ENCODE results near the gene LRRC8C. TPM values are rescaled to one million over a fixed set of nuclear protein-coding genes. Genes with fewer than 3 reads are reported as not detected.

LRRC8C gene
- total and polyA plus RNA-seq, 2 experiments from 2014 or later = 0.89 to 3.9 TPM

DNA sequence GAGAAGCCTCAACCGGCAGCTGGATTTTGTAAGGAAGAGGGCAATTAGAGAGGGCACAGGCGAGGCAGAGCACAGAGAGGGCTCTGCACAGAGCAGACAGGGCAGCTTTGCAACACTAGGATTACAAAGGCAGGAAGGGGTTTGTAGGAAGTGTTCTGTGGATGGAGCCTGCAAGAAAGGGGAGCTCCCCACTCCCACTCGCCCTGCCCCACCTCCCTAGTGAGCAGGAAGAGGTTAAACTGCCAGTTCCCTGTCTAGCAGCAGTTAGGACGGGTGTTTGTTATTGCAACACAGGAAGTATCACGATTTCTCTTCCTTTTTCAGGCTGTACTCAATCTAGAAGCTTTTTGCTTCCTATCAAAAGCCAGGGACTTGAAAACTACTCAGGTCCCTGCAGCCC is 124.6 kb downstream of the LRRC8C start:
- no peak overlapping the region for H3K4me2 ChIP-seq
- DNase-seq (ENCODE audit: low spot score) (no peak), ATAC-seq (peak; percentile 39; the same call in 1 of the 3 replicates)
- H3K27me3 ChIP-seq (ENCODE audit: insufficient read depth) = peaks cover 13% of the 10 kb centered on the region
- peak overlapping the region; percentile 90 for H2AFZ ChIP-seq
- Mint-ChIP-seq H3K27ac (no peak overlapping the region), H3K9me3 (peaks cover 3% of the 10 kb centered on the region; the same call in 2 of the 3 replicates), H3K4me1 (peaks cover 23% of the 10 kb centered on the region), H3K36me3 (ENCODE audit: low read depth) (peaks cover 2% of the 10 kb centered on the region; the same call in 1 of the 3 replicates), H3K27me3 (ENCODE audit: insufficient read depth, low read depth, poor library complexity) (peaks cover 10% of the 10 kb centered on the region), H3K4me3 (no peak overlapping the region; the same call in 2 of the 3 replicates)
- peaks cover 9% of the 10 kb centered on the region for H3K4me1 ChIP-seq (ENCODE audit: insufficient read depth)
- no peak overlapping the region for H3K27ac ChIP-seq (ENCODE audit: low read depth)
- no peak overlapping the region for H3K4me3 ChIP-seq
- H3F3A ChIP-seq (replicated peaks; ENCODE audit: low read depth) = 0 out of 2 replicates have a peak, but pooled peaks cover 3% of the 10 kb centered on the region
- no peaks in the 10 kb centered on the region for H4K20me1 ChIP-seq (replicated peaks; ENCODE audit: insufficient read depth)
- H3K79me2 ChIP-seq (replicated peaks; ENCODE audit: insufficient read depth) = no peaks in the 10 kb centered on the region
- no peaks in the 10 kb centered on the region for H3K36me3 ChIP-seq (ENCODE audit: insufficient read depth)
- no peaks in the 10 kb centered on the region for H3K9me2 ChIP-seq (ENCODE audit: insufficient read depth)
- TF ChIP-seq, protein P1, sequence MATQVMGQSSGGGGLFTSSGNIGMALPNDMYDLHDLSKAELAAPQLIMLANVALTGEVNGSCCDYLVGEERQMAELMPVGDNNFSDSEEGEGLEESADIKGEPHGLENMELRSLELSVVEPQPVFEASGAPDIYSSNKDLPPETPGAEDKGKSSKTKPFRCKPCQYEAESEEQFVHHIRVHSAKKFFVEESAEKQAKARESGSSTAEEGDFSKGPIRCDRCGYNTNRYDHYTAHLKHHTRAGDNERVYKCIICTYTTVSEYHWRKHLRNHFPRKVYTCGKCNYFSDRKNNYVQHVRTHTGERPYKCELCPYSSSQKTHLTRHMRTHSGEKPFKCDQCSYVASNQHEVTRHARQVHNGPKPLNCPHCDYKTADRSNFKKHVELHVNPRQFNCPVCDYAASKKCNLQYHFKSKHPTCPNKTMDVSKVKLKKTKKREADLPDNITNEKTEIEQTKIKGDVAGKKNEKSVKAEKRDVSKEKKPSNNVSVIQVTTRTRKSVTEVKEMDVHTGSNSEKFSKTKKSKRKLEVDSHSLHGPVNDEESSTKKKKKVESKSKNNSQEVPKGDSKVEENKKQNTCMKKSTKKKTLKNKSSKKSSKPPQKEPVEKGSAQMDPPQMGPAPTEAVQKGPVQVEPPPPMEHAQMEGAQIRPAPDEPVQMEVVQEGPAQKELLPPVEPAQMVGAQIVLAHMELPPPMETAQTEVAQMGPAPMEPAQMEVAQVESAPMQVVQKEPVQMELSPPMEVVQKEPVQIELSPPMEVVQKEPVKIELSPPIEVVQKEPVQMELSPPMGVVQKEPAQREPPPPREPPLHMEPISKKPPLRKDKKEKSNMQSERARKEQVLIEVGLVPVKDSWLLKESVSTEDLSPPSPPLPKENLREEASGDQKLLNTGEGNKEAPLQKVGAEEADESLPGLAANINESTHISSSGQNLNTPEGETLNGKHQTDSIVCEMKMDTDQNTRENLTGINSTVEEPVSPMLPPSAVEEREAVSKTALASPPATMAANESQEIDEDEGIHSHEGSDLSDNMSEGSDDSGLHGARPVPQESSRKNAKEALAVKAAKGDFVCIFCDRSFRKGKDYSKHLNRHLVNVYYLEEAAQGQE (IDR thresholded peaks at IDR 0.05; ENCODE audit: unreplicated experiment) = no peak
- TF ChIP-seq NANOG (IDR thresholded peaks at IDR 0.05; ENCODE audit: borderline replicate concordance) (no peak), POLR2AphosphoS5 (IDR thresholded peaks at IDR 0.05; ENCODE audit: low read depth) (no peak)

DNA sequence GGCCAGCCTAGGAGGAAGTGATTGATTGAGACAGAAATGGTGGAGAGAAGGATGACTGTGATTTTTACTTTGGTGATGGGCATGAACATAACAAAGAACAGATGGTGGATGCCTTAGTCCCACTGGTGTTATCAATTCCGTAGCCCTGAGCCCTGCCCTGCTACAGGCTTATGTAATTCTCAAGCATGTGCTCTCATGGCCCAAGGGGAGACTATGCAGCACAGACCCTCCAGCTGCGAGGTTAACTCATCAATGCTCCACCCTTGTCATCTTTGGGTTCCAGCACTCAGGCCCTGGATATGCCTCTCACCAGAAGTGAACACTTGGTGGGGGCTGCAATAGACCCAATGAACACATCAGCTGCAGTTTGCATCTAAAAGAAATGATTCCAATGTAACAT is 125.2 kb downstream of the LRRC8C start:
- H3K79me2 ChIP-seq (replicated peaks; ENCODE audit: insufficient read depth) = no peaks in the 10 kb centered on the region
- no peaks in the 10 kb centered on the region for H3K36me3 ChIP-seq (ENCODE audit: insufficient read depth)
- Mint-ChIP-seq H3K36me3 (ENCODE audit: low read depth) (peaks cover 2% of the 10 kb centered on the region; the same call in 1 of the 3 replicates), H3K4me1 (peaks cover 19% of the 10 kb centered on the region), H3K27ac (no peak overlapping the region), H3K4me3 (no peak overlapping the region), H3K27me3 (ENCODE audit: insufficient read depth, low read depth, poor library complexity) (peaks cover 10% of the 10 kb centered on the region), H3K9me3 (no peaks in the 10 kb centered on the region; the same call in 2 of the 3 replicates)
- no peak overlapping the region for H3K27ac ChIP-seq (ENCODE audit: low read depth)
- 0 out of 2 replicates have a peak, but pooled peaks cover 4% of the 10 kb centered on the region for H3F3A ChIP-seq (replicated peaks; ENCODE audit: low read depth)
- DNase-seq (ENCODE audit: low spot score) = no peak
- peak overlapping the region; percentile 90 for H2AFZ ChIP-seq
- no peaks in the 10 kb centered on the region for H3K9me2 ChIP-seq (ENCODE audit: insufficient read depth)
- ATAC-seq = no peak
- H3K4me2 ChIP-seq = no peak overlapping the region
- H4K20me1 ChIP-seq (replicated peaks; ENCODE audit: insufficient read depth) = no peaks in the 10 kb centered on the region
- peaks cover 9% of the 10 kb centered on the region for H3K4me1 ChIP-seq (ENCODE audit: insufficient read depth)
- H3K4me3 ChIP-seq = no peak overlapping the region
- TF ChIP-seq EZH2phosphoT487 (IDR thresholded peaks at IDR 0.05; ENCODE audit: unreplicated experiment) (no peak), NANOG (IDR thresholded peaks at IDR 0.05; ENCODE audit: borderline replicate concordance) (no peak)
- TF ChIP-seq, protein P1 (IDR thresholded peaks at IDR 0.05; ENCODE audit: unreplicated experiment) = no peak
- peaks cover 15% of the 10 kb centered on the region for H3K27me3 ChIP-seq (ENCODE audit: insufficient read depth)

Data from GM23338 (cell line).